Small intestine (tissue), 7 donors: ENCODE measurements around the gene SLC23A2. TPM values are rescaled to one million over a fixed set of nuclear protein-coding genes. Genes with fewer than 3 reads are reported as not detected.

Source experiments
- DNase-seq, 2 donors: peaks; one replicate each; pipeline versions ENCODE4 v3.0.0 to v3.0.0-alpha.2; 2013
- FAIRE-seq: peaks from 2 replicates; lab custom pipeline; 2012; peaks lifted over from hg19 to GRCh38; lab: Jason Lieb, UNC
- H3K27ac ChIP-seq, 3 donors: one replicate each; pipeline ENCODE4 v1.5.1; 2013; ENCODE audit warnings: low read length in 2 of 3, mild to moderate bottlenecking in 2 of 3, control low read depth in 1 of 3, inconsistent platforms in 1 of 3, low read depth in 1 of 3, moderate library complexity in 1 of 3
- H3K27me3 ChIP-seq, 3 donors: one replicate each; pipeline ENCODE4 v1.6.1; 2013; ENCODE audit warnings: low read length in 3 of 3, inconsistent platforms in 1 of 3; ENCODE audit not compliant: control insufficient read depth in 3 of 3, insufficient read depth in 3 of 3
- H3K36me3 ChIP-seq, 3 donors: one replicate each; pipeline ENCODE4 v1.6.1; 2013; ENCODE audit warnings: low read length in 3 of 3, inconsistent platforms in 1 of 3, low read depth in 1 of 3, mild to moderate bottlenecking in 1 of 3, moderate library complexity in 1 of 3; ENCODE audit not compliant: control insufficient read depth in 3 of 3, insufficient read depth in 2 of 3
- H3K4me1 ChIP-seq, 3 donors: one replicate each; pipeline ENCODE4 v1.6.1; 2013; ENCODE audit warnings: low read length in 2 of 3, inconsistent platforms in 1 of 3, low read depth in 1 of 3, mild to moderate bottlenecking in 1 of 3, moderate library complexity in 1 of 3; ENCODE audit not compliant: control insufficient read depth in 3 of 3, insufficient read depth in 2 of 3
- H3K4me3 ChIP-seq, 3 donors: one replicate each; pipeline ENCODE4 v1.5.1; 2013; ENCODE audit warnings: low read length in 3 of 3, control low read depth in 1 of 3, inconsistent platforms in 1 of 3, low read depth in 1 of 3, mild to moderate bottlenecking in 1 of 3, moderate library complexity in 1 of 3
- H3K9me3 ChIP-seq, 2 donors: one replicate each; pipeline ENCODE4 v1.6.1; 2013; ENCODE audit warnings: low read depth in 1 of 2, low read length in 1 of 2; ENCODE audit not compliant: control insufficient read depth in 2 of 2, insufficient read depth in 1 of 2
- WGBS, 3 donors: extraction: QIAGEN DNeasy Blood & Tissue Kit; methylation state at CpG; one replicate each; pipeline ENCODE4 v1.1.7; 2013; 5-methylcytosine and 5-hydroxymethylcytosine counted together
- polyA plus RNA-seq, 4 donors: library from polyadenylated mRNA; stranded (reverse) in 3 of 4; unstranded in 1 of 4; fragments of 200-250 nt in 3 of 4; fragments of 120-200 nt in 1 of 4; gene quantifications; one replicate each; pipeline versions ENCODE4 v1.2.1 to v1.2.3, GENCODE V29; 2013
- donor health status: healthy with polysubstance abuse.
- donor health status: control.
- donor health status: control.
- donor health status: Bipolar disorder and iron deficiency.
- donor health status: healthy.

SLC23A2 gene
- polyA plus RNA-seq, 4 donors, result 1.4 to 8.2 (median 4.3) TPM

DNA sequence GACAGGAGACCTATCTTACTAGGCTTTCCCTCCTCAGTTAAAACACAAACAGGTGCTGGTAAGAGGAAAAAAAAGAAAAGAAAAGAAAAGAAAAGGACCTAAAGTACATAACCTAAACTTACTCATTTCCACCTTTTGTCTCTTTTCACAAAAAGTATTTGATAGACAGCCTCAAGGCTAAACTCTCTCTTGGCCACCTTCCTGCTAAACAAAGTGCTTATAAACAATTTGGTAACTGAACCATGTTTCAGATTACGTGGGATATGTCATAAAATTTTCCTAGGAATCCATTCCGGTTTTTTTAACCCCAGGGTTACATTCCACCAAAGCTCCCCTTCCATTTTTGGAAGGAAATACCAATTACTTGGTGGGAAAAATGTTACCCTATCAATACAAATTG lies 170.6 kb downstream of the SLC23A2 start:
- Histone ChIP-seq H3K9me3 (no peaks in the 10 kb centered on the region), H3K27me3 (no peaks in the 10 kb centered on the region), H3K4me3 (no peak overlapping the region), H3K36me3 (no peaks in the 10 kb centered on the region), H3K27ac (no peak overlapping the region), H3K4me1 (no peaks in the 10 kb centered on the region)
- DNase-seq (no peak), FAIRE-seq (no peak)
- WGBS, 3 donors, result 55 to 69% (median 55%) methylated on average over 2 of the region's 2 CpGs

- no peaks in the 10 kb centered on the region for H3K9me3 ChIP-seq
- FAIRE-seq, result no peak
- no peaks in the 10 kb centered on the region for H3K27me3 ChIP-seq
- 49 to 65% (median 54%) methylated on average over 3 of the region's 3 CpGs for WGBS, 3 donors
- DNase-seq, result no peak
- no peaks in the 10 kb centered on the region for H3K4me1 ChIP-seq
- H3K36me3 ChIP-seq, result no peaks in the 10 kb centered on the region
- no peak overlapping the region for H3K4me3 ChIP-seq
- H3K27ac ChIP-seq, result no peak overlapping the region
These were observed 171.1 kb downstream of the SLC23A2 start for GRCh38 chr20:4830259-4830658.

GRCh38 chr20:4829514-4830215 lies 171.6 kb downstream of the SLC23A2 start:
- no peak overlapping the region for H3K4me3 ChIP-seq
- no peaks in the 10 kb centered on the region for H3K36me3 ChIP-seq
- H3K27ac ChIP-seq, result no peak overlapping the region
- DNase-seq (no peak), FAIRE-seq (no peak)
- 50 to 59% (median 57%) methylated on average over 4 of the region's 4 CpGs for WGBS, 3 donors
- H3K4me1 ChIP-seq, result no peaks in the 10 kb centered on the region
- no peaks in the 10 kb centered on the region for H3K9me3 ChIP-seq
- H3K27me3 ChIP-seq, result no peaks in the 10 kb centered on the region

DNA sequence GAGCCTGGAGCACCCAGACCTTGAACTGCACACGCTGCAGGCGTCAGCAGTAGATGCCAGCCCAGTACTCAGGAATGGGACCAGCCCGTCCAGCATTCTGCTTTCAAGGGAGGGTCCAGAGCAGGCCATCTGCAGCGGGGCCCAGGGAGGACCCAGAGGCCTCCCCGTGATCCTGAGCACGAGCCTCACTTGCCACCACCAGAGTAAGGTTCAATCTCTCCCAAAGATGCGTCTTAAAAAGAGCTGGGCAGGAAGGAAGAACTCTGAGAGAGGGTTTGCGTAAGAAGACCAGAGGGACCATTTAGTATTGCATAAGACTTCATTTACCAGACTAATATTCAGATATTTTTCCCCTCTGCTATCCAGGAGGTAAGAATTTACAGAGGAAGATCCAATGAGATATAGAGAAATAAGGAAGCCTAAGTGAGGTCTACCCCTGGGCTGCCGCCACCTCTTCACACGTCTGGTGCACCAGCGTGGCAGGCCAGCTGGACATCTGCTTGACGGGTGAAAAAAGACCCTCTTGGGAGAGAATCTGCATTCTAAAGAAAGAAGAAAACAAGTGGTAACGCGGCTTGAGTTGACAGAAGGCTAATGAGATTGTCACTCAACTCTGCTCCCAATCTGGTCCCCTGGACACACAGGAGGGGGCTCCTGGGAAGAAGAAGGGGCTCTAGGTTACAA lies 172.3 kb downstream of the SLC23A2 start:
- H3K27ac ChIP-seq, result no peak overlapping the region
- FAIRE-seq (no peak), DNase-seq (no peak)
- H3K4me1 ChIP-seq, result peaks cover 0 to 1% (median 0%) of the 10 kb centered on the region in 3 donors
- peaks cover 0 to 5% (median 0%) of the 10 kb centered on the region in 3 donors for H3K27me3 ChIP-seq
- no peaks in the 10 kb centered on the region for H3K36me3 ChIP-seq
- H3K9me3 ChIP-seq, result no peaks in the 10 kb centered on the region
- H3K4me3 ChIP-seq, result no peak overlapping the region
- 82 to 90% (median 87%) methylated on average over 14 of the region's 14 CpGs for WGBS, 3 donors

DNA sequence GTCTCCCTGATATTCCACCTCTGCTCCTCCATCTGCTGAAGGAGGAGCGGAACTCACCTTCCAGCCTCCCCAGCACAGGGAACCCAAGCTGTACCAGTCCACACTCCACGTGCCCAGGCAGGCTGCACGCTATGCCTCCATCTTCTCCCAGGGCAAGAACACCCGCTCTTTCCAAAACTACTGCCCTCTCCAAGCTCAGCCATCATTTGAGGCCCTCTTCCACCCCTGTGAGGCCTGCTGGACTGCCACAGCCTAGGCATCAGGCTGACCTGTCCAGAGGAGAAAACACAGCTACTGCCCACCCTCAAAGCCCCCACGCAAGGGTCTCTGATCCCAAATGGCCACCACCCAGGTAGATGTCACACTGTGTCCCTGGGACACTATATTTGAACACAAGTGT lies 179.7 kb downstream of the SLC23A2 start:
- Histone ChIP-seq H3K4me3 (no peak overlapping the region), H3K27ac (no peak overlapping the region), H3K27me3 (peaks cover 0 to 29% (median 6%) of the 10 kb centered on the region in 3 donors), H3K9me3 (no peaks in the 10 kb centered on the region), H3K36me3 (no peaks in the 10 kb centered on the region), H3K4me1 (peaks cover 0 to 5% (median 0%) of the 10 kb centered on the region in 3 donors)
- WGBS, 3 donors, result 92 to 96% (median 96%) methylated on average over 5 of the region's 5 CpGs
- FAIRE-seq (no peak), DNase-seq (no peak)

DNA sequence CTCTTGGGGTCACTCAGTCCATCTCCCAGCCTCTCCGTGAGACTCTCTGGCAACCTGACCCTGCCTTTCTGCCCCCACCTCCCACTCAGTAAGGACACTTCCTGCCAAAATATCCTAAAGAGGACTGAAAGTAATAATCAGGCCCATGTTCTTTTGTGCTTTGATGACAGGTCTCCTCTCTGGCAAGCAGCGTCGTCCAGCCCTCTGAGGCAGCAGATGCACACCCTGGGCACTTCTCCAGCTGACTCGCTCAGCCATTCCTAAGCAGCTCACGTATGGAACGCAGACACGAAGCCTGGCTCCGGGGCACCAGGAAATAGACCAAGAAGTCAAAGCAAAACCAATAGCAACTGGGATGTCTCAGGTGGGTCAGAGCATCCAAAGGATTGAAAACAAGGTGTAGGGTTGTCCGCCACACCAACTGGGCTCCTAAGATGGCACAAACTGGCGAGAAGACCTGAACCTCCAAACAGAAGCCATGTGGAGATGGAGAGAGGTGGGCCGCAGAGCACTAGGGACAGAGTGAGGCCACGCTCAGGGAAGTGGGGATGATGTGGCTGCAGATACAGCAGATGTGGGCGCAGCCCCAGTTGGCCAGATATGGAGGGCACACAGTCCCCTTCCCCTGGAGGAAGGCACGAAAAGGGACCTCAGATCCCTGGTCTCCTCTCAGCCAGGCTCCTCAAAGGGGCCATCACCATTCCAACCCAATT lies 180.3 kb downstream of the SLC23A2 start:
- FAIRE-seq, result no peak
- no peak for DNase-seq
- H3K36me3 ChIP-seq, result no peaks in the 10 kb centered on the region
- H3K4me3 ChIP-seq, result no peak overlapping the region
- H3K27ac ChIP-seq, result no peak overlapping the region
- H3K4me1 ChIP-seq, result peaks cover 0 to 5% (median 0%) of the 10 kb centered on the region in 3 donors
- H3K9me3 ChIP-seq, result no peaks in the 10 kb centered on the region
- H3K27me3 ChIP-seq, result peaks cover 0 to 29% (median 6%) of the 10 kb centered on the region in 3 donors
- 77 to 83% (median 80%) methylated on average over 14 of the region's 14 CpGs for WGBS, 3 donors

DNA sequence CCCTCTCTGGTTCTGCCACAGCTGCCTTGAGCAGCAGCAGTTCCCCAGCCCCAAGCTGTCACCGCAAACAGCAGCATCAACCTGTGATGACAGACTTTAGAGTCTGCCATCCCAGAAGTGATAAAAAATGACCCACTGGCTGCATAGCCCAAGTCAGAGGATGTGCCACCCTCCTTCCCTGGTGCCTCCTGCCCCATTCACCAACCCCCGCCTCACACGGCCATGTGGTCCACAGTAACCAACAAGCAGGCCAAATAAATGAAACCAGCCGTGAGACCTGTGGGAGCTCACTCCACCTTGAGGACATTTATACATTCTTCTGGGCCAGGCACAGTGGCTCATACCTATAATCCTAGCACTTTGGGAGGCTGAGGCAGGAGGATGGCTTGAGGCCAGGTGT lies 181.4 kb downstream of the SLC23A2 start:
- Histone ChIP-seq H3K27ac (no peak overlapping the region), H3K27me3 (peaks cover 0 to 29% (median 6%) of the 10 kb centered on the region in 3 donors), H3K4me3 (no peak overlapping the region), H3K9me3 (no peaks in the 10 kb centered on the region), H3K4me1 (peaks cover 0 to 5% (median 0%) of the 10 kb centered on the region in 3 donors), H3K36me3 (peaks cover 0 to 4% (median 0%) of the 10 kb centered on the region in 3 donors)
- WGBS, 3 donors, result 92 to 93% (median 92%) methylated on average over 4 of the region's 4 CpGs
- DNase-seq, result no peak
- FAIRE-seq, result no peak

DNA sequence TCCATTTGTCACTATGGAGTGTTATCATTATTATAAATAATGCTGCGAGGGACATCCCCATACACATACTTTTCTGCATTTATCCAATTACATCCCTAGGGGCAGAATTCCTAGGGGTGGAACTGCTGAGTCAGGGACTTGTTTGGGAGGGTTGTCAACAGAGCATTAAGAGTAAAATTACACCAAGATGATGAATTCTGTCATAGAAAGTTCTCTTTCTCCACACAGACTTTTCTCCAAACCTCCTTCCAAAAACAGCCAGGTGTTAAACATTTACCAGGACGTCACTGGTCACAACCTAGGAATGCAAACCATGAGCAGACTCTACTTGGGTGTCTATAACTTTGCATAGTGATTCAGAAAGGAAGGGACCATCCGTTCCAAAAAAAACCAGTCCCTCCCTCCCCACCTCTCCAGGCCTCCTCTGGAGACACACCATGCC lies 184.1 kb downstream of the SLC23A2 start:
- DNase-seq, result no peak
- no peak for FAIRE-seq
- Histone ChIP-seq H3K4me1 (no peaks in the 10 kb centered on the region), H3K36me3 (peaks cover 0 to 4% (median 0%) of the 10 kb centered on the region in 3 donors), H3K27ac (no peak overlapping the region), H3K9me3 (no peaks in the 10 kb centered on the region), H3K4me3 (no peak overlapping the region), H3K27me3 (peaks cover 0 to 14% (median 0%) of the 10 kb centered on the region in 3 donors)
- 53 to 65% (median 53%) methylated on average over 3 of the region's 3 CpGs for WGBS, 3 donors
